AG04450 (cell line): ENCODE results near the gene TMEM232. TPM values are rescaled to one million over a fixed set of nuclear protein-coding genes. Genes with fewer than 3 reads are reported as not detected.

Experiments
- CTCF ChIA-PET: fragments of 300-600, 350-600 bp; formaldehyde crosslinking; extraction: SDS; loops from one replicate; lab custom pipeline; 2022; ENCODE audit warnings: antibody characterized with exemption, inconsistent platforms; lab: Charles Lee
- POLR2A ChIA-PET: fragments of 350-600 bp; formaldehyde crosslinking; extraction: SDS; loops from one replicate; lab custom pipeline; 2021; ENCODE audit warnings: antibody characterized with exemption, inconsistent platforms; lab: Yijun Ruan, JAX
- DNase-seq: peaks from one replicate; pipeline ENCODE4 v3.0.0-alpha.2; 2011; ENCODE audit warnings: low read depth, low spot score
- H3K27ac ChIP-seq: one replicate; pipeline ENCODE4 v1.5.1; 2012; ENCODE audit warnings: low read depth, low read length, control low read depth
- H3K27me3 ChIP-seq: one replicate; pipeline ENCODE4 v1.6.0; 2012; ENCODE audit warnings: low read length; ENCODE audit not compliant: control insufficient read depth, insufficient read depth
- H3K4me3 ChIP-seq: 2 replicates; pipeline ENCODE4 v1.5.1; 2011; ENCODE audit warnings: mild to moderate bottlenecking, low read depth, low read length, control low read depth
- H3K9me3 ChIP-seq: 2 replicates; pipeline ENCODE4 v1.5.1; 2012; ENCODE audit warnings: low read length; ENCODE audit not compliant: control insufficient read depth, insufficient read depth
- polyA plus RNA-seq: library from polyadenylated mRNA; depleted of rRNA; stranded (reverse); fragments of >200 nt; gene quantifications from 2 replicates; pipeline ENCODE4 v1.2.3, GENCODE V29; 2011
- TF ChIP-seq, protein P1 (sequence below): IDR thresholded peaks from 2 replicates; pipeline ENCODE4 v1.5.1; 2011; ENCODE audit warnings: low read depth, low read length, control low read depth, inconsistent platforms

TMEM232 gene
- polyA plus RNA-seq, 1 experiment, result 0.95 TPM

DNA sequence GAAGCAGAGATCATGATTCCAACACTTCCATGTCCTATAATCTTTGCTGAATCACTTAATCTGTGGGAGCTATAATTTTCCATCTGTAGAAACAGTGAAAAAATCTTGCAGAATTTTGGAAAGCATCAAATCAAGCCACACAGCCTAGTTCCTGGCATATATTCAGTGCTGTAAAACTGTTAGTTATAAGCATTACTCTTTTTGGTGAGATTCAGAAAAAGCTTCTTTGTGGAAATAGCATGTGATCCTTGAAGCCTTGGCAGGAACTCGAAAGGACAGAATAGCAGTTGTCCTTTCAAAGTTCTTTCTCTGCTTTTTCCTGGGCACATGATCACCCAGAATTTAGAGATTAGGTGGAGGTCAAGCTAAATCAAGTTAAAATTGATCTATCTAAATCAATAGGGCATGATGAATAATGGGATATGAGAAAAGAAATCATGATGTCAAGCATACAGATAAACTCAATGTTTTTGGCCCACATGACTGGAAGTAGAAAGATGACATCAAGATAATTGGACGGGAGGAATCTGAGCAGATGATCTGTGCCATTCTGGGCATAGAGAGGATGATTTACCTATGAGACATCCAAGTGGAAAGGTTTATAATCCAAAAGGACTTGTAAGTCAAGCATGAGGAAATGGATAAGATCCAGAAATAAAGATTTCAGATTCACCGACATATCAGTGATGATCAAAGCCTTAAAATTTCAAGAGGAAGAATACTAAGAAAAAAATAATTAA is 73.1 kb downstream of the TMEM232 start:
- CTCF ChIA-PET, result interaction anchor here (1.7 kb wide), 1 partner anchor 28 kb away, joined by 5 read pairs; no protein-coding TSS in a partner anchor
- no peak for DNase-seq

DNA sequence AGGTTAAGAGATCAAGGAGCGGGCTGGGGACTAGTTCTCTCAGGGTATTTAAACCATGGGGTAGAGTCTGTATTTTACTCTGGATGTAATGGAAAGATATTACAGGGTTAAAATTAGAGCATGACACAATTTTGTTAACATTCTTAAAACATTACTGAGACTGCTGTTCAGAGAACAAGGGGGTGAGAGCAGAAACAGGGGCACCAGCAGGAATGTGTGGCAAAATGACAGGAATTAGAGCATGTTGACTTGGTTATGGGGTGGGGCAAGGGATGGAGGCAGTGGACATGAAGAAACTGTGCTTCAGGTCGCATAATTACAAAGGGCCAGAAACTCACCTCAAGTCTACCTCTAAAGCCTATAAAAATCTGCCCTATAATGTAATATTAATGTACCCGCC is 75.0 kb downstream of the TMEM232 start:
- Histone ChIP-seq H3K4me3 (no peak overlapping the region), H3K9me3 (no peaks in the 10 kb centered on the region), H3K27me3 (no peaks in the 10 kb centered on the region), H3K27ac (no peak overlapping the region)
- ChIA-PET CTCF (no interaction called here), POLR2A (no interaction called here)
- TF ChIP-seq, protein P1, sequence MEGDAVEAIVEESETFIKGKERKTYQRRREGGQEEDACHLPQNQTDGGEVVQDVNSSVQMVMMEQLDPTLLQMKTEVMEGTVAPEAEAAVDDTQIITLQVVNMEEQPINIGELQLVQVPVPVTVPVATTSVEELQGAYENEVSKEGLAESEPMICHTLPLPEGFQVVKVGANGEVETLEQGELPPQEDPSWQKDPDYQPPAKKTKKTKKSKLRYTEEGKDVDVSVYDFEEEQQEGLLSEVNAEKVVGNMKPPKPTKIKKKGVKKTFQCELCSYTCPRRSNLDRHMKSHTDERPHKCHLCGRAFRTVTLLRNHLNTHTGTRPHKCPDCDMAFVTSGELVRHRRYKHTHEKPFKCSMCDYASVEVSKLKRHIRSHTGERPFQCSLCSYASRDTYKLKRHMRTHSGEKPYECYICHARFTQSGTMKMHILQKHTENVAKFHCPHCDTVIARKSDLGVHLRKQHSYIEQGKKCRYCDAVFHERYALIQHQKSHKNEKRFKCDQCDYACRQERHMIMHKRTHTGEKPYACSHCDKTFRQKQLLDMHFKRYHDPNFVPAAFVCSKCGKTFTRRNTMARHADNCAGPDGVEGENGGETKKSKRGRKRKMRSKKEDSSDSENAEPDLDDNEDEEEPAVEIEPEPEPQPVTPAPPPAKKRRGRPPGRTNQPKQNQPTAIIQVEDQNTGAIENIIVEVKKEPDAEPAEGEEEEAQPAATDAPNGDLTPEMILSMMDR, result no peak
- DNase-seq, result no peak

More for the DNA sequence above, 73.1 kb downstream of the TMEM232 start:
- Histone ChIP-seq H3K9me3 (no peaks in the 10 kb centered on the region), H3K27me3 (no peaks in the 10 kb centered on the region), H3K27ac (no peak overlapping the region), H3K4me3 (no peak overlapping the region)
- POLR2A ChIA-PET, result no interaction called here
- TF ChIP-seq, protein P1, result no peak

- ChIA-PET POLR2A (no interaction called here), CTCF (interaction anchor here (0.6 to 1.7 kb wide), 2 partner anchors 18 to 36 kb away, joined by 4 to 7 read pairs; no protein-coding TSS in a partner anchor)
- Histone ChIP-seq H3K9me3 (no peaks in the 10 kb centered on the region), H3K4me3 (no peak overlapping the region), H3K27me3 (no peaks in the 10 kb centered on the region), H3K27ac (no peak overlapping the region)
- no peak for DNase-seq
- TF ChIP-seq, protein P1, result no peak
Measured at GRCh38 chr5:110644357-110644756, 82.1 kb downstream of the TMEM232 start.

DNA sequence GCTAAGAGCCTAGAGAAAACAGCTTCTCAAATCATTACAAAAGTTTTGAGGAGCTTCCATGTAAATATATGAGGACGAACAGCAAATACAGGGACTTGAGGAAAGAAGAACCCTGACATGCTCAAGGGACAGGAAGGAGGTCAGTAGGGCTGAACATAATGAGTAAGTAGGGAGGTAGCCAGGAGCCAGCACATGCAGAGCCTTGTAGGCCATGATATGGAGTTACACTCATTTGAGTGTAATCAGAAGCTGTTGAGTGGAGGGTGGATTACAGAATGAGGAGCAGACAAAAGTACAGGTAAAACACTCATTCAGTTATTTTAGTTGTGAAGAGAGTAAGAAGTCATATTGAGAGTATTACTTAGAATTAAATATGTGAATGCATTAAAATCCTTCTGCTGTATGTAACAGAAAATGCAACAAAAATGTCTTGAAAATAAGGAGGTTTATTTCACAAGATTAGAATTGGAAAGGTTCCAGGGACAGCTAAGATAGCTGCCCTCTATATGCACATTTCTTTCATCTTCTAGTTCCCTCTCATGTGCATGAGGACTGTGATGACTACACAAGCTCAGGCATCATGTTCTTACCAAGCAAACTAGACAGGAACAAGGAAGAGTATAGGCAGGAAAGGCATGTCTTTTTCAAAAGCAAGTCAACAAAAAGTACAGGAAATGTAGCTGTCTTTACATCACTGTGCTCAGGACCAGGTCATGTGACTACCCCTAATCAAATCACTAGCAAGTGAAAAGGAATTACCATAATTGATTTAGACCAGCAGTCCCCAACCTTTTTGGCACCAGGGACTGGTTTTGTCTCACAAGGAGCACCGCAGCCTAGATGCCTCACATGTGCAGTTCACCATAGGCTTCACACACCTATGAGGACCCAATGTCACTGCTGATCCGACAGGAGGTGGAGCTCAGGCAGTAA is 87.2 kb downstream of the TMEM232 start:
- Histone ChIP-seq H3K4me3 (no peak overlapping the region), H3K27ac (no peak overlapping the region), H3K9me3 (no peaks in the 10 kb centered on the region), H3K27me3 (no peaks in the 10 kb centered on the region)
- ChIA-PET POLR2A (no interaction called here), CTCF (interaction anchor here (2.7 kb wide), 1 partner anchor 14 kb away, joined by 14 read pairs; no protein-coding TSS in a partner anchor)
- TF ChIP-seq, protein P1, result no peak
- DNase-seq, result no peak
